BLaER1 (cell line): ENCODE measurements around the gene CLDN22.

ENCODE experiments used
- H3K27ac ChIP-seq: shearing (Covaris generic); formaldehyde crosslinking; 2 replicates; pipeline ENCODE4 v1.8.1; 2022
- H3K27me3 ChIP-seq: shearing (Covaris generic); formaldehyde crosslinking; 2 replicates; pipeline ENCODE4 v1.8.1; 2022
- H3K36me3 ChIP-seq: shearing (Covaris generic); formaldehyde crosslinking; 2 replicates; pipeline ENCODE4 v1.8.1; 2022
- H3K4me1 ChIP-seq: shearing (Covaris generic); formaldehyde crosslinking; 2 replicates; pipeline ENCODE4 v1.8.1; 2022
- H3K4me2 ChIP-seq: shearing (Covaris generic); formaldehyde crosslinking; 2 replicates; pipeline ENCODE4 v1.8.1; 2022
- H3K4me3 ChIP-seq: shearing (Covaris generic); formaldehyde crosslinking; 2 replicates; pipeline ENCODE4 v1.8.1; 2022
- H3K9ac ChIP-seq: shearing (Covaris generic); formaldehyde crosslinking; 2 replicates; pipeline ENCODE4 v1.8.1; 2022
- H3K9me3 ChIP-seq: shearing (Covaris generic); formaldehyde crosslinking; 2 replicates; pipeline ENCODE4 v1.8.1; 2022
- H4K20me1 ChIP-seq: shearing (Covaris generic); formaldehyde crosslinking; 2 replicates; pipeline ENCODE4 v1.8.1; 2022
- Cebpa-rat ChIP-seq: shearing (Covaris generic); IDR thresholded peaks from 2 replicates; pipeline ENCODE4 v1.8.1; 2022

CLDN22 gene

DNA sequence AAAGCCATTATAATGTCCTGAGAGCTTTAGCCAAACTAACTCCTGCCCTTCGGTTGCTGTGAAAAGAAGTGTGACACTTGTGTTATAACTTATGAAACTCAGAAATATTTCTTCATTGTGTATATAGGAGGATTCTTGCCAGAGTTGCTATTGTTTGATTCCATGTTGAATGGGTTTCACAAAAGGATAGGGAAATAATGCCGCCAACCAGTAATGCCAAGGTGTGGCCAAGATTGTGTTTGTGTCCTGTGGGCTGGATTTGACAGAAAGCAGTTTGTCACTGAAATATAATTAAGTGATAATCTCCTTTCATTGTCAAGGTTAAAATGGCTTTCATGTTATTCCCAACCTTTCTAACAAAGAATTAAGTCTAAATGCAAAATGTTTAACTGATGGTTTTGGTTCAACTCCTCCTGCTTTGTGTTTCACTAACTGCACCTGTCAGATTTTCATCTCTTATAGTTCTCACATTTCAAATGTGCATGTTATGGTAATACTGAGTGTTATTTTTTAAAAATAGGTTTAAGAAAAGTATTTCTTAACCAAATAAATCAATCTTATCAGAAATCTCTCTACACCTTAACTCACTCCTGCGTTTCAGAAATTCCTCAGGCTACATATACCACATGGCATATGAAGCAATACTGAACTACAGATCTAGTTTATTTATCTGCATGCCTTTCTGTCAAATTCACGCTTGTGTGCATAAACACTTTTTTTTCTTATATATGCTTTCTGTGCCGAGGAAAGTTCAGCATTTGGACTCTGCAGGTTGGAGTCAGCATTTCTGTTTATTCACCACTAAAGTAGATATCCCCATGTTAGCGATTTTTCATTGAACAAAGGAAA lies at the start of gene CLDN22:
CLDN22 (minus strand) TSS at position 66 of the 849 bp plus-strand sequence; CDS start at position 8, 58 bp downstream.
- H3K27ac ChIP-seq: no peak within 1 kb of the TSS
- H3K4me1 ChIP-seq: peaks cover 24% of the 10 kb centered on the region
- TF ChIP-seq Cebpa-rat: no peak
- H3K9me3 ChIP-seq: no peaks in the 10 kb centered on the region
- peak within 1 kb of the TSS; percentile 55 for H3K4me2 ChIP-seq
- no peak within 1 kb of the TSS for H3K4me3 ChIP-seq
- H3K9ac ChIP-seq: no peak within 1 kb of the TSS
- H4K20me1 ChIP-seq: no peaks in the 10 kb centered on the region
- H3K27me3 ChIP-seq: no peaks in the 10 kb centered on the region
- H3K36me3 ChIP-seq: no peaks in the 10 kb centered on the region

DNA sequence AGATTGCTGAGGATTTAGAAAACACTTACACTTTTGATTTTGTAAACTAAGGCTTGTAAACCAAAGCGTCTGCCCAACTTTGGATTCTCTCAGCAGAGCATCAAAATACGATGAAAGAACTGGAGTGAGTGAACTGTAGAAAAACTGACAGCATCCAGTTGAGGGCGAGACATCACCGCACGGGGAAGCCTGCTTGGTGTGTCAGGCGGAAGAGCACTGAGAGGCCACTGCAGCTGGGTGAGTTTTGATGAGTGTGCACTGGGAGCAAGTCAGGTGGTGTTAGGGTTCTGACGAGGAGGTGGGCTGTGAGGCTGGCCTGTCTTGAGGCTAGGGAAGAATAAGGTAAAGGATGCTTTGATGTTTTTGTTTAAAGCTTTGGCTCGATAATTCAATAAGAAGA lies 49.0 kb upstream of the CLDN22 start:
- Histone ChIP-seq H3K4me2 (no peak overlapping the region), H3K27ac (no peak overlapping the region), H3K4me3 (no peak overlapping the region), H4K20me1 (no peaks in the 10 kb centered on the region), H3K4me1 (peaks cover 16% of the 10 kb centered on the region), H3K9ac (no peak overlapping the region), H3K36me3 (no peaks in the 10 kb centered on the region), H3K9me3 (peaks cover 16% of the 10 kb centered on the region), H3K27me3 (no peaks in the 10 kb centered on the region)
- no peak for TF ChIP-seq Cebpa-rat

- H3K27me3 ChIP-seq: no peaks in the 10 kb centered on the region
- H3K9ac ChIP-seq: no peak overlapping the region
- no peaks in the 10 kb centered on the region for H4K20me1 ChIP-seq
- H3K9me3 ChIP-seq: no peaks in the 10 kb centered on the region
- H3K27ac ChIP-seq: no peak overlapping the region
- no peaks in the 10 kb centered on the region for H3K36me3 ChIP-seq
- no peak overlapping the region for H3K4me2 ChIP-seq
- no peak overlapping the region for H3K4me3 ChIP-seq
- H3K4me1 ChIP-seq: peaks cover 19% of the 10 kb centered on the region
- no peak for TF ChIP-seq Cebpa-rat
These were observed 46.2 kb upstream of the CLDN22 start for GRCh38 chr4:183366206-183366835.

DNA sequence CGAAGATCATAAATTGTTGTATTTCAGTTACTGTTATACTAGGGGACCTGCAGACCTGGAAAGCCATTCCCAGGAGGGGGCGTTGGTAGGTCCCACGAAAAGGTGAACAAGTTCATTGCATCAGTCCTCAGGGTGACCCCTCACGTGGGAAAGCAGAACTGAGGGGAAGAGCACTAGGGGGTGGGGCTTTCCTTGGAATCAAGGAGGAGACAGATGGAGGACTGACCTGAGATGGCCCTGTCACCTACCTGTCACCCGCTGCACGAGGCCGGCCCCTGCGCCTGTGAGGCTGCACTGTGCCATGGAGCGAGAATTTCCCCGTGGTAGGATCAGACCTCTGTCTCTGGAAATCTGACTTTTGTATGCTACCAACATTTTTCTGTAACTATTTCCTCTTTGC lies 43.9 kb upstream of the CLDN22 start:
- Histone ChIP-seq H3K9me3 (no peaks in the 10 kb centered on the region), H3K4me3 (no peak overlapping the region), H4K20me1 (no peaks in the 10 kb centered on the region), H3K4me2 (peak overlapping the region; percentile 74), H3K27me3 (no peaks in the 10 kb centered on the region), H3K36me3 (no peaks in the 10 kb centered on the region), H3K9ac (peak overlapping the region; percentile 20; the same call in 1 of the 2 replicates), H3K4me1 (peaks cover 22% of the 10 kb centered on the region), H3K27ac (no peak overlapping the region)
- TF ChIP-seq Cebpa-rat: no peak

DNA sequence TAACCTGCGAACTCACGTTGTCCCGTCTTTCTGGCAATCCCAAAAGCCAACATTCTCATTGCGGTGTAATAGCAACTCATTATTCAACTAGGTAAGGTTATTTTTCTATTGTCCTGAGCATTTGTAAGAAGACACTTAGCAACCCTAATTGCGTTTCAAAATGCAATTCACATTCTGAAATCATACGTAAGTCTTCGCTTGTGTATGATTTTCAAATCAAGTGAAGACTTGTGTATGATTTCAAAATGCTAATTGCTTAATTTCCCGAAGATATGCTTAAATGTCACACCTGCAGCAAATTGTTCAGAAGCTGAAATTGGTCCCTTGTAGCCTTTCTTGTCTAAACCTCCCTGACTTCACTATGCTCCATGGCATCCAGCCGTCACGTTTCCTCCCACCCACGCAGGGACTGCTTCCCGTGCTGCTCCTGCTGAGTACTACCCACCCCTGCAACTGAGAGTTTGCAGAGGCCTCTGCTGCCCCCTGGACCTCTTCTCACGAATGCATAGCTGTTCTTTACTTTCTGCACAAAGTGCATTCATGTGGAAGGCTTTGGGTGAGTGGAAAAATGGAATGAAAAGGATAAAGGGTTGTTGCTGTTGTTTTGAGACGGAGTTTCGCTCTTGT lies 43.0 kb upstream of the CLDN22 start:
- no peak for TF ChIP-seq Cebpa-rat
- no peak overlapping the region for H3K4me2 ChIP-seq
- peaks cover 32% of the 10 kb centered on the region for H3K4me1 ChIP-seq
- no peaks in the 10 kb centered on the region for H3K27me3 ChIP-seq
- no peak overlapping the region for H3K27ac ChIP-seq
- H3K9me3 ChIP-seq: no peaks in the 10 kb centered on the region
- H4K20me1 ChIP-seq: no peaks in the 10 kb centered on the region
- H3K4me3 ChIP-seq: no peak overlapping the region
- H3K36me3 ChIP-seq: no peaks in the 10 kb centered on the region
- H3K9ac ChIP-seq: no peak overlapping the region

DNA sequence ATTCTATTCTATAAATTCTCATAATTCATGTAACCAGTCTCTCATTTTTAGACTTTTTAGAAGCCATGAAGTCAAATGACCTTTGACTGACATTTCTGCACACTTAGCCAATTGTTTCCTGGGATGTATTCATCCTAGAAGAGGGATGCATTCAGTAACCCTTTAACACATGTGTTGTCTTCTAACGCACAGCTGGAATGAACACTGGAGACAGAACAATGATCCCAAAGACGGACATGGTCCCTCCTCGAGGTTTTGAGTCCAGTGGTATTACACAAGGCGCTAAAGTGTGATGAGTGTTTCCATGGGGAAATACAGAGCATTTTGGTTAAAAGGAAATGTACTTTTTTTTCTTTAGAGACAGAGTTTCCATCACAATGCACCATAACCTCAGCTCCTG lies 42.0 kb upstream of the CLDN22 start:
- Histone ChIP-seq H3K27ac (no peak overlapping the region), H3K27me3 (no peaks in the 10 kb centered on the region), H3K9ac (no peak overlapping the region), H3K4me1 (peaks cover 35% of the 10 kb centered on the region), H3K4me3 (no peak overlapping the region), H4K20me1 (no peaks in the 10 kb centered on the region), H3K4me2 (no peak overlapping the region), H3K9me3 (no peaks in the 10 kb centered on the region), H3K36me3 (no peaks in the 10 kb centered on the region)
- TF ChIP-seq Cebpa-rat: no peak

GRCh38 chr4:183360161-183360919 lies 40.3 kb upstream of the CLDN22 start:
- Histone ChIP-seq H3K36me3 (no peaks in the 10 kb centered on the region), H3K4me3 (no peak overlapping the region), H3K4me1 (peaks cover 31% of the 10 kb centered on the region), H3K27ac (no peak overlapping the region), H4K20me1 (no peaks in the 10 kb centered on the region), H3K4me2 (no peak overlapping the region), H3K27me3 (no peaks in the 10 kb centered on the region), H3K9me3 (no peaks in the 10 kb centered on the region), H3K9ac (no peak overlapping the region)
- no peak for TF ChIP-seq Cebpa-rat

GRCh38 chr4:183358215-183358755 lies 38.2 kb upstream of the CLDN22 start:
- H3K4me3 ChIP-seq: no peak overlapping the region
- H3K27me3 ChIP-seq: no peaks in the 10 kb centered on the region
- H3K36me3 ChIP-seq: no peaks in the 10 kb centered on the region
- H3K27ac ChIP-seq: no peak overlapping the region
- H3K4me1 ChIP-seq: peaks cover 16% of the 10 kb centered on the region
- no peaks in the 10 kb centered on the region for H3K9me3 ChIP-seq
- TF ChIP-seq Cebpa-rat: no peak
- no peaks in the 10 kb centered on the region for H4K20me1 ChIP-seq
- H3K4me2 ChIP-seq: peak overlapping the region; percentile 52
- no peak overlapping the region for H3K9ac ChIP-seq

DNA sequence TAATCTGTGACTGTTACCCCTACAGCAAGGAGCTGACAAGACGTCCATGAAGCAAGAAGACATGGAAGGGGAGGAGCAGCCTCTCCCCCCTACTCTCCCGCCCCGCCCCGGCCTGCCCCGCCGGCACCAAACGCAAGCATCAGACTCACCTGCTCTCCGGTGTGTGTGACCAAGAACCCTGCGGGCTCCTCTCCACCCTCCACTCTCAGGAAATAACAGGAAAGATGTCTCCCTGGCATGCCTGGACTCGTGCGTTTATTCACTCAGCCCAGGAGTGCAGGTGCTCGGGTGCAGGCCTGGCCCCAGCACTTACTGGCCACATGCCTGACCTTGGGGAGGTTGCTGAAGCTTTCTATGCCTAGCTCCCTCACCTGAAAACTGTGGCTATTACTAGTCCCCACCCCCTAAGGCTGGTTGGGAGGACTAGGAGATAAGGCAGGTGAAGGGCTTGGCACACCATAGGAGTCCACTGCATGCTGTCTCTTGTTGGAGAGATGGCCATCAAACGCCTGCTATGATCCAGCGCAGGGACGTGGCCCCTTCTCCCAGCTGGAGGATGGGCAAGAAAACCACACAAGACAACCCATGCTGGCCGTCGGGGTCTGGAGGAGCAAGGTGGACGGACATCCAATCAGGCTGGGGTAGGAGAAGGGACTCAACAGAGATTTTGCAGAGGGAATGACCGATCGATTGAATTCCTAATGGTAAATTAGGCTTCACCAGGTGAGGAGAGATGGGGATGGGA lies 37.0 kb upstream of the CLDN22 start:
- H3K4me2 ChIP-seq: no peak overlapping the region
- H4K20me1 ChIP-seq: no peaks in the 10 kb centered on the region
- no peaks in the 10 kb centered on the region for H3K9me3 ChIP-seq
- no peak overlapping the region for H3K4me3 ChIP-seq
- no peaks in the 10 kb centered on the region for H3K36me3 ChIP-seq
- no peak overlapping the region for H3K9ac ChIP-seq
- H3K27me3 ChIP-seq: no peaks in the 10 kb centered on the region
- no peak for TF ChIP-seq Cebpa-rat
- H3K27ac ChIP-seq: no peak overlapping the region
- H3K4me1 ChIP-seq: peaks cover 16% of the 10 kb centered on the region
